CD4-positive, alpha-beta T cell treated with Interleukin-12 subunit alpha and Interleukin-12 subunit beta, for 1 hour (primary cell): ENCODE results near the gene APEX2.
"Not testable (repeated sequence)": the region's sequence is repeated elsewhere in the genome, so short reads cannot be mapped to it uniquely, and the experiment has no call there.

Source experiments
- DNase-seq: peaks from one replicate; pipeline ENCODE4 v3.0.0-alpha.2; 2020

Gene APEX2

DNA sequence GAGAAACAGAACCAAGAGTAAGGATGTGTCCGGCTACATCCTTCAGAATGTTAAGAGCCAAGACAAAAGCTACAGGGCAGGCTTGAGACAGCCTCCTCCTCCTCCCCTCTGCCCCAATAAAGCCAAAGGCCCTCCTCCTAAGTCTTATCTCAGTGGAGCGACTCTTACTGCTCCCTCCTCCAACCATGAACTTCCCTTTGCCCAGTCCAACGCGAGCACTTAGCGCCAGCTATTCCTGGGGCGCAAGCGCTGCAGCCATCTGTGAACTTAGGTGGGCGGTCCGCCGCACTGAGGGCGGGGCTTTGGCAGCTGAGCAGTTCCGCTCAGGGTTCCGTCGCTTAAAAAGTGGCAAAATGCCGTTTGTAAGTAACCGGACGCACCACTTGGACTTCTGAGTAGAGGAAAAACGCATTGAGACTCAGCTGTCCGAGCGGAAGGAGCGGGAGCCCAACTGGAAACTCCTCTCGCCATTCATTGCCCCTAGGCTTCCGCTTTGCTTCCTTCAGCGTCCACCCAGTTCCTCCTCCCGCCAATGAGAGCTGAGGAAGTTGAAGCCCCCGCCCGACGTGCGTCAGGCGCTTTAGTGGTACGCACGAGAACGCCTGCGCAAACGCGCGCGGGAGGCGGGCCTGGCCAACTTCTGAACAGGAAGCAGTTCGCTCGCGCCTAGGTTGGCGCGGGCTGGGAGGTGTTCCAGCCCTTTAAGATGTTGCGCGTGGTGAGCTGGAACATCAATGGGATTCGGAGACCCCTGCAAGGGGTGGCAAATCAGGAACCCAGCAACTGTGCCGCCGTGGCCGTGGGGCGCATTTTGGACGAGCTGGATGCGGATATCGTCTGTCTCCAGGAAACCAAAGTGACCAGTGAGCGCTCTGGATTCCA lies at the start of gene APEX2:
TSS of gene APEX2 (plus strand) at position 647 of the 882 bp plus-strand sequence. CDS start at position 707, 60 bp downstream.
- DNase-seq = peak; percentile 88

- no peak for DNase-seq
Measured at GRCh38 chrX:54950730-54951375, 49.3 kb upstream of the APEX2 start.

- DNase-seq = no peak
Measured at GRCh38 chrX:54961750-54962149, 38.4 kb upstream of the APEX2 start.

GRCh38 chrX:54964766-54965497 lies 35.2 kb upstream of the APEX2 start:
- DNase-seq = peak; percentile 4

GRCh38 chrX:54977387-54977786 lies 22.8 kb upstream of the APEX2 start:
- no peak for DNase-seq

DNA sequence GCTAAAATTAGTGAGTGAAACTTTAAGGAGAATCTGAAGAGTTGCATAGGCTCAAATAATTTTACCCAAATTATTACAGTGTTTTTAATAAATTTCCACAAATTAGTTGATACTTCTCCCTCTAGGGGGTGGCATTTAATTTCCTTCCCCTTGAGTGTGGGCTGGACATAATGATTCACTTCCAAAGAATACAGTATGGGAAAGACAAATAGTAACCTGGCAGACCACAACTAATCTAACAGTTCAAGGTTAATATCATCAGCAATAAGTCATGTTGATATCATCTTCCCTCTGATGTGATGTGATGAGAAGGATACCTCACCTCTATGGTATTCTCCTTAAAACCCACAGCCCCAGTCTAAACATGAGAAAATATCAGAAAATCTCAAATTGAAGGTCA lies 21.7 kb upstream of the APEX2 start:
- no peak for DNase-seq

- DNase-seq = no peak
Measured at GRCh38 chrX:54979432-54979831, 20.7 kb upstream of the APEX2 start.

DNA sequence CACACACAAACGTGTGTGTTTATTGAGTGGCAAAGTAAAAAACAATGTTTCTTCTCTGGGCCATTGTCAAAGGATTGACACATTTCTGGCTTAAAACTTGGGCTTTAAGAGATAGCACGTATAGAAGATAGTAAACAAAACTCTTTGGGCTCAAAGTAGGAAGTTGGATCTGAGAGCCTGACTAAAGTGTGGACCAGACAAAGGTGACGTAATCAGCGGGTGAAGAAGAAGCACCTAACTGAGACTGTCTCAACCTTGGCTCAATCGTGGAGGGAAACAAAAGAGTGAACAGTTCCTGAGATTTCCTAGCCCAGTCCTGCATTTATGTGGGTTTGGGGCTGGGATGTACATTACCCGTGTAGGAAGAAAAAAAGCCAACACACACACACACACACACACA lies 19.8 kb upstream of the APEX2 start:
- DNase-seq = no peak

- DNase-seq = not testable (repeated sequence)
Measured at GRCh38 chrX:54983306-54983705, 16.9 kb upstream of the APEX2 start.

- no peak for DNase-seq
Measured at GRCh38 chrX:54991706-54992105, 8.5 kb upstream of the APEX2 start.

- DNase-seq = no peak
Measured at GRCh38 chrX:54992911-54993622, 7.1 kb upstream of the APEX2 start.

- DNase-seq = no peak
Measured at GRCh38 chrX:54994099-54994498, 6.1 kb upstream of the APEX2 start, which contains the start of gene PFKFB1. Gene PFKFB1 (minus strand): TSS chrX:54994188. CDS start chrX:54994007, 181 bp downstream.

- no peak for DNase-seq
Measured at GRCh38 chrX:54994668-54995351, 5.4 kb upstream of the APEX2 start.

- no peak for DNase-seq
Measured at GRCh38 chrX:54995621-54996020, 4.5 kb upstream of the APEX2 start.

DNA sequence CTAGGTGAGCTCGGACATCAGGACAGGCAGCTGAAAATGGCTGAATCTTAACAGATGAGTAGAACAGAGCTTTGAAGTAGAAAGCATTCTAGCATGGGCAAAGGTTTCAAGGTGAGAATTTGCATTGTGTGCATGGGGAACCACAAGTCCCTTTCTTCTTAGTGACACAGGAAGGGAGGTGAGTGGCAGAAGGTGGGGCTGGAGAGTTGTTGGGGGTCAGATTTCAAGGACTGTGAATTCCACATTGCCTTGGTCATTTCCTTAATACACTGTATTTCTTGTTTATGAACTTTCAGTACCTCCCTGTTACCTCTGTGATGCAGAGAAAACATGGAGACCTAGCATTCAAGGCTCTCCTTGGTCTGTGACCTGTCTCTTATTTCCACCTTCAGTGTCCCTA lies 4.1 kb downstream of the APEX2 start:
- no peak for DNase-seq

DNA sequence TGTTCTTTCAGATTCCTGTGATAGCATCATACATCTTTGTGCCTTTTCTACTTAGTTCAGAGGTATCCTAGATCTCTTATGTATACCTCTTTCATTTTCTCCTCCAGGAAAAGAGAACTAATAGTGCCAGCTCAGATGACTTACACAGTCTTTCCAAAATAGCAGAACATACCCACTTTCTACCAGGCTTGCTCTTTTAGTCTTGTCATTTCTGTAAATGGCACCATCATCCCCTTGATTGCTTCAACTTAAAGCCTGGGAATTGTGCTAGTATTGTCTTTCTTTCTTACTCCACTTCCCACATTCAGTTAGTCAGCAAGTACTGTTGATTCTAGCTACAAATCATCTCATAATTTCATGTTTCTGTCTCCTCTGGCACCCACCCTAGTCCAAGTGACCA lies 5.1 kb downstream of the APEX2 start:
- no peak for DNase-seq

DNA sequence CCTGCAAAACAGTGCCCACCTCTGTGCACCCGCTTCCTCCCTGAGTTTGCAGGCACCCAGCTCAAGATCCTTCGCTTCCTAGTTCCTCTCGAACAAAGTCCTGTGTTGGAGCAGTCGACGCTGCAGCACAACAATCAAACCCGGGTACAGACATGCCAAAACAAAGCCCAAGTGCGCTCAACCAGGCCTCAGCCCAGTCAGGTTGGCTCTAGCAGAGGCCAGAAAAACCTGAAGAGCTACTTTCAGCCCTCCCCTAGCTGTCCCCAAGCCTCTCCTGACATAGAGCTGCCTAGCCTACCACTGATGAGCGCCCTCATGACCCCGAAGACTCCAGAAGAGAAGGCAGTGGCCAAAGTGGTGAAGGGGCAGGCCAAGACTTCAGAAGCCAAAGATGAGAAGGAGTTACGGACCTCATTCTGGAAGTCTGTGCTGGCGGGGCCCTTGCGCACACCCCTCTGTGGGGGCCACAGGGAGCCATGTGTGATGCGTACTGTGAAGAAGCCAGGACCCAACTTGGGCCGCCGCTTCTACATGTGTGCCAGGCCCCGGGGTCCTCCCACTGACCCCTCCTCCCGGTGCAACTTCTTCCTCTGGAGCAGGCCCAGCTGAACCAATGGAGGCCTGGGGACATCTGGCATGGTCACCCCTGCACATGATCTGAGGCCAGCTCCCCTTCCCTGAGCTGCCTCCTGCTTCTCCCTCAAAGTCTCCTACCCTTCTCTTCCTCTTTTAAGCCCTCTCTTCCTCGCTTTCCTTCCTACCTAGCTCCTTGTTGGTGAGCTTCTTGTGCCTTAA lies 6.9 kb downstream of the APEX2 start:
- DNase-seq = no peak

- no peak for DNase-seq
Measured at GRCh38 chrX:55007656-55008055, 7.5 kb downstream of the APEX2 start.

DNA sequence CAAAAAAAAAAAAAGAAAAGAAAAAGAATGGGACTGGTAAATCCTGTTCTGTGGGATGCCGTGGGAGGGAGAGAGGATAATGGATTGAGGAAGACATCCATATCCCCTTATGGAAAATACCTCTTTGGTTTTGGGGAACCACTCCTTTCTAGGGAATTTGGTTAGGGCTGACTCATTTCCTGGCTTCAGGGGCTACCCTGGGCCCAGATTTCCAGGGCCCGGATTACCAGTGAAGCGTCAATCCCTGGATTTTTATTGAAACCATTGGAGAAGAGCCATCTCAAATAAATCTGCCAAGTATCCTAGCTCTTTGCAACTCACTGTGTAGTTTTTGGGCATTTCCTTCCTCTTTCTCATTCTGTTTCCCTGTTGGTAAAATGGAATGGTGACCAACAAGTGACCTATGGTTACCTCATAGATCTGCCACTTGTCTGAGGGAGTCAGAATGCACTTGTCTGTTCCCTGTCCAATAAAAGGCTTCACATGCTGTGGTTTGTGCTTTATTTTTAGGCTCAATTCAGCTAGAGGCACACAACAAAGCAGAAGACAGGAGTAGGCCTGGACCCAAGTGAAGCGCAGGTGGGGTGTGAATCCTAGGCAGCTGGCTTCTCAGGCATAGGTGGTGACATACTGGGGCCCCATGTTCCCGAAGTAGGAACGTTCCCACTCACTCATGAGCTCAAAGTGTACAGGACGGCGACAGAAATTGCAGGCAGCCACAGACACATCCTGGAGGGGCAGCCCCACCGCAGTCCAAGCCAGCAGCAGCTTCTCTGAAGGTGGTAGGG lies 8.6 kb downstream of the APEX2 start:
- no peak for DNase-seq

GRCh38 chrX:55011294-55011693 lies 11.1 kb downstream of the APEX2 start:
- DNase-seq = no peak

- DNase-seq = no peak
Measured at GRCh38 chrX:55014897-55015299, 14.7 kb downstream of the APEX2 start.
